ENCODE results near the gene C12orf42. TPM values are rescaled to one million over a fixed set of nuclear protein-coding genes. Genes with fewer than 3 reads are reported as not detected.

The C12orf42 gene
- total and polyA plus RNA-seq, 4 donors: 0.14 to 0.17 TPM; not detected in 2

DNA sequence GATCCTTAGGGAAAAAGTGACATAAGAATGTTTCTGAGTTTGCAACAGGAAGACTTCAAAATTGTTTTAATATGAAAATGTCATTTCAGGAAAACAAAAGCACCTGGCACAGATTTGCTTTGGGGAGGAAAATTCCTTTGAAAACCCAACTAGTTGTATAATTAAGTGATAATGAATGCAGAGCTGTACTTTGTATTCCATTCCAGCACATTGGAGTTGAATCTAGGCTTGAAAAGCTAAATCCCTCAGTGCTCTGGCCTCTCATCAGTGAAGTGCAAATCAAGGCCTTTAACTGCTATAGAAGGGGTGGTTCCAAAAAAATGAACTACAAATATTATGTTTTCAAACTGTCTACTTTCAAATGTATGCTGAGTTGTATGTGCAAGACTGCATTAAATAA is 19.6 kb upstream of the C12orf42 start (continued):
- TF ChIP-seq YY1 (IDR thresholded peaks at IDR 0.05) (no peak), TAF1 (conservative IDR thresholded peaks at IDR 0.05) (no peak), FOXA1 (IDR thresholded peaks at IDR 0.05) (no peak), JUND (IDR thresholded peaks at IDR 0.05) (no peak), EGR1 (IDR thresholded peaks at IDR 0.05; ENCODE audit: low read depth in 2 of 2) (no peak)
- TF ChIP-seq, protein P1, sequence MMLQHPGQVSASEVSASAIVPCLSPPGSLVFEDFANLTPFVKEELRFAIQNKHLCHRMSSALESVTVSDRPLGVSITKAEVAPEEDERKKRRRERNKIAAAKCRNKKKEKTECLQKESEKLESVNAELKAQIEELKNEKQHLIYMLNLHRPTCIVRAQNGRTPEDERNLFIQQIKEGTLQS (IDR thresholded peaks at IDR 0.05): no peak

DNA sequence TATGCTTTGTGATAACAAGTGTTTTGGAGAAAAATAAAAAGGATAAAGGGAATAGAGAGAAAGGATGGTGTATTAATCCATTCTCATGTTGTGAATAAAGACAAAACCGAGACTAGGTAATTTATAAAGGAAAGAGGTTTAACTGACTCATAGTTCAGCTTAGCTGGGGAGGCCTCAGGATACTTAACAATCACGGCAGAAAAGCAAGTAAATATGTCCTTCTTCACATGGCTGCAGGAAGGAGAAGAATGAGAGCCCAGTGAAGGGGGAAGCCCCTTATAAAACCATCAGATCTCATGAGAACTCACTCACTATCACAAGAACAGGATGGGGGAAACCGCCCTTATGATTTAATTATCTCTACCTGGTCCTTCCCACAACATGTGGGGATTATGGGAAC is 18.1 kb upstream of the C12orf42 start:
- Histone ChIP-seq H3K4me3 (ENCODE audit: low read depth in 1 of 3, low read length in 3 of 3) (no peak overlapping the region), H3K27ac (ENCODE audit: low read depth in 1 of 2, low read length in 2 of 2) (no peak overlapping the region), H3K36me3 (ENCODE audit: control insufficient read depth in 4 of 4, insufficient read depth in 3 of 4, low read depth in 1 of 4, low read length in 3 of 4) (no peaks in the 10 kb centered on the region), H3K27me3 (ENCODE audit: control insufficient read depth in 4 of 4, insufficient read depth in 4 of 4, low read length in 3 of 4) (no peaks in the 10 kb centered on the region), H3K4me1 (ENCODE audit: control insufficient read depth in 4 of 4, insufficient read depth in 4 of 4, low read length in 3 of 4) (no peaks in the 10 kb centered on the region), H3K9ac (ENCODE audit: low read depth in 1 of 2, low read length in 2 of 2) (no peak overlapping the region), H3K9me3 (ENCODE audit: control insufficient read depth in 4 of 4, low read length in 3 of 4) (no peaks in the 10 kb centered on the region)
- TF ChIP-seq, protein P2, sequence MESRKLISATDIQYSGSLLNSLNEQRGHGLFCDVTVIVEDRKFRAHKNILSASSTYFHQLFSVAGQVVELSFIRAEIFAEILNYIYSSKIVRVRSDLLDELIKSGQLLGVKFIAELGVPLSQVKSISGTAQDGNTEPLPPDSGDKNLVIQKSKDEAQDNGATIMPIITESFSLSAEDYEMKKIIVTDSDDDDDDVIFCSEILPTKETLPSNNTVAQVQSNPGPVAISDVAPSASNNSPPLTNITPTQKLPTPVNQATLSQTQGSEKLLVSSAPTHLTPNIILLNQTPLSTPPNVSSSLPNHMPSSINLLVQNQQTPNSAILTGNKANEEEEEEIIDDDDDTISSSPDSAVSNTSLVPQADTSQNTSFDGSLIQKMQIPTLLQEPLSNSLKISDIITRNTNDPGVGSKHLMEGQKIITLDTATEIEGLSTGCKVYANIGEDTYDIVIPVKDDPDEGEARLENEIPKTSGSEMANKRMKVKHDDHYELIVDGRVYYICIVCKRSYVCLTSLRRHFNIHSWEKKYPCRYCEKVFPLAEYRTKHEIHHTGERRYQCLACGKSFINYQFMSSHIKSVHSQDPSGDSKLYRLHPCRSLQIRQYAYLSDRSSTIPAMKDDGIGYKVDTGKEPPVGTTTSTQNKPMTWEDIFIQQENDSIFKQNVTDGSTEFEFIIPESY (IDR thresholded peaks at IDR 0.05): no peak
- TF ChIP-seq FOXA2 (IDR thresholded peaks at IDR 0.05) (no peak), RAD21 (IDR thresholded peaks at IDR 0.05) (no peak), JUND (IDR thresholded peaks at IDR 0.05) (no peak), HNF4A (conservative IDR thresholded peaks at IDR 0.05) (no peak), YY1 (IDR thresholded peaks at IDR 0.05) (no peak), FOXA1 (IDR thresholded peaks at IDR 0.05) (no peak), NR2F2 (IDR thresholded peaks at IDR 0.05) (no peak), HNF4G (IDR thresholded peaks at IDR 0.05) (no peak), EGR1 (IDR thresholded peaks at IDR 0.05; ENCODE audit: low read depth in 2 of 2) (no peak), GABPA (IDR thresholded peaks at IDR 0.05 in 1 of 2, conservative IDR thresholded peaks at IDR 0.05 in 1 of 2) (no peak), TAF1 (conservative IDR thresholded peaks at IDR 0.05) (no peak), RXRA (IDR thresholded peaks at IDR 0.05) (no peak)
- TF ChIP-seq, protein P1 (IDR thresholded peaks at IDR 0.05): no peak
- TF ChIP-seq, protein P3, sequence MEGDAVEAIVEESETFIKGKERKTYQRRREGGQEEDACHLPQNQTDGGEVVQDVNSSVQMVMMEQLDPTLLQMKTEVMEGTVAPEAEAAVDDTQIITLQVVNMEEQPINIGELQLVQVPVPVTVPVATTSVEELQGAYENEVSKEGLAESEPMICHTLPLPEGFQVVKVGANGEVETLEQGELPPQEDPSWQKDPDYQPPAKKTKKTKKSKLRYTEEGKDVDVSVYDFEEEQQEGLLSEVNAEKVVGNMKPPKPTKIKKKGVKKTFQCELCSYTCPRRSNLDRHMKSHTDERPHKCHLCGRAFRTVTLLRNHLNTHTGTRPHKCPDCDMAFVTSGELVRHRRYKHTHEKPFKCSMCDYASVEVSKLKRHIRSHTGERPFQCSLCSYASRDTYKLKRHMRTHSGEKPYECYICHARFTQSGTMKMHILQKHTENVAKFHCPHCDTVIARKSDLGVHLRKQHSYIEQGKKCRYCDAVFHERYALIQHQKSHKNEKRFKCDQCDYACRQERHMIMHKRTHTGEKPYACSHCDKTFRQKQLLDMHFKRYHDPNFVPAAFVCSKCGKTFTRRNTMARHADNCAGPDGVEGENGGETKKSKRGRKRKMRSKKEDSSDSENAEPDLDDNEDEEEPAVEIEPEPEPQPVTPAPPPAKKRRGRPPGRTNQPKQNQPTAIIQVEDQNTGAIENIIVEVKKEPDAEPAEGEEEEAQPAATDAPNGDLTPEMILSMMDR (IDR thresholded peaks at IDR 0.05; ENCODE audit: low read depth, low read length, missing input control): no peak
- 91% methylated on average over 3 of the region's 3 CpGs for WGBS
- DNase-seq (ENCODE audit: low spot score): no peak

DNA sequence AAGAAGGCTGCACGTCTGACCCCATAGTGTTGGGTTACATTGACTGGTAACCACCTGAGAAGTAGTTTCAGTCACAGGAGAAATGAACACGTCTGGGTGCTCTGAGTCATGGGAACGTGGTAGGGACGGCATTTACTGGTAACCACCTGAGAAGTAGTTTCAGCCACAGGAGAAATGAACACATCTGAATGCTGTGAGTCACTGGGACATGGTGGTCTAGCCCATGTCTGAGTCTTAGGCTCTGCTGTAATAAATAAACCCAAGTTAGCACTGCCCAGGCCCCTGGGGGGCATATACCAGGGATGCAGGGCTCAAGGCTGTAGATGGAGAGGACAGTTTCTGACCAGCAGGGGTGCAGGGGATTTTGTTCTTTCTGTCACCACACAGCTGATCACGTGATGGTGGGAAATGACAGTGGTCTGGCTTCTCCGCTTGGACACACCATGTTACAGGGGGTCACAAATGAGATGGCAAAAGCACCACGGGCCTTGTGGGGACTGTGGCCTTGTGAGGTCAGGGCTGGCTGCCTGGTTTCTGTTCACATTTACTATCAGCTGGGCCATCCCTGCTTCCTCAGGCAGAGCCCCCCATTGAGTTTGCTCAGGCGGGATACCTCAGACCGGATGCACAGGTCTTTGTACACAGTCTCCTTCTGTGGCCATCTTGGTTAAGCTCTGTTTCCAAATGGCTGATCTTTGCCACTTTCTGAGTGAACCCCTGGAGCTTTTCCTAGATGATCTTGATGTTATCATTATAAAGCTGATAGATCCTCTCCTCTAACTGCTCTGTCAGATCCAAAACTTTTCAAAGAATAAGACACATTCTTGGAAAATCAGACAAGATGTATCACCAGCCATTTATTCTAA is 9.8 kb upstream of the C12orf42 start:
- 86% methylated on average over 9 of the region's 9 CpGs for WGBS
- H3K9ac ChIP-seq (ENCODE audit: low read depth in 1 of 2, low read length in 2 of 2): no peak overlapping the region
- no peaks in the 10 kb centered on the region for H3K27me3 ChIP-seq (ENCODE audit: control insufficient read depth in 4 of 4, insufficient read depth in 4 of 4, low read length in 3 of 4)
- H3K9me3 ChIP-seq (ENCODE audit: control insufficient read depth in 4 of 4, low read length in 3 of 4): no peaks in the 10 kb centered on the region
- no peak for DNase-seq (ENCODE audit: low spot score)
- H3K36me3 ChIP-seq (ENCODE audit: control insufficient read depth in 4 of 4, insufficient read depth in 3 of 4, low read depth in 1 of 4, low read length in 3 of 4): no peaks in the 10 kb centered on the region
- H3K4me3 ChIP-seq (ENCODE audit: low read depth in 1 of 3, low read length in 3 of 3): no peak overlapping the region
- TF ChIP-seq SP1 (IDR thresholded peaks at IDR 0.05) (no peak), NR2F2 (IDR thresholded peaks at IDR 0.05) (no peak), EGR1 (IDR thresholded peaks at IDR 0.05; ENCODE audit: low read depth in 2 of 2) (no peak), GABPA (IDR thresholded peaks at IDR 0.05 in 1 of 2, conservative IDR thresholded peaks at IDR 0.05 in 1 of 2) (no peak), RXRA (IDR thresholded peaks at IDR 0.05) (no peak), TAF1 (conservative IDR thresholded peaks at IDR 0.05) (no peak)
- no peaks in the 10 kb centered on the region for H3K4me1 ChIP-seq (ENCODE audit: control insufficient read depth in 4 of 4, insufficient read depth in 4 of 4, low read length in 3 of 4)
- no peak overlapping the region for H3K27ac ChIP-seq (ENCODE audit: low read depth in 1 of 2, low read length in 2 of 2)

Measured in liver (tissue), 9 donors.